Brain pericyte (primary cell): ENCODE results near the gene FCER1G.
A peak's percentile ranks its signal among the peaks of the same experiment; 100 is the strongest.
"Not testable (repeated sequence)": the region's sequence is repeated elsewhere in the genome, so short reads cannot be mapped to it uniquely, and the experiment has no call there.

Source experiments
- DNase-seq: peaks from one replicate; pipeline ENCODE4 v3.0.0-alpha.2; 2012; ENCODE audit warnings: low read depth, low spot score

FCER1G gene

GRCh38 chr1:161229896-161230295 lies 14.8 kb downstream of the FCER1G start:
- DNase-seq: no peak

GRCh38 chr1:161230762-161231161 lies 15.7 kb downstream of the FCER1G start:
- DNase-seq: no peak

GRCh38 chr1:161233102-161233501 lies 18.0 kb downstream of the FCER1G start:
- DNase-seq: no peak

GRCh38 chr1:161235957-161236775 lies 21.1 kb downstream of the FCER1G start:
- no peak for DNase-seq

- no peak for DNase-seq
These were observed 23.0 kb downstream of the FCER1G start, which contains the start of gene NR1I3 for GRCh38 chr1:161238039-161238473. Gene NR1I3 (minus strand): TSS chr1:161238203. CDS start chr1:161236565, 1,638 bp downstream.

- DNase-seq: no peak
These were observed 26.6 kb downstream of the FCER1G start for GRCh38 chr1:161241682-161242081.

GRCh38 chr1:161242313-161242712 lies 27.2 kb downstream of the FCER1G start:
- DNase-seq: no peak

- no peak for DNase-seq
These were observed 29.8 kb downstream of the FCER1G start for GRCh38 chr1:161244888-161245287.

GRCh38 chr1:161250100-161250499 lies 35.0 kb downstream of the FCER1G start:
- not testable (repeated sequence) for DNase-seq

GRCh38 chr1:161250829-161251228 lies 35.7 kb downstream of the FCER1G start:
- DNase-seq: no peak

GRCh38 chr1:161251579-161251978 lies 36.5 kb downstream of the FCER1G start:
- no peak for DNase-seq

- not testable (repeated sequence) for DNase-seq
These were observed 40.2 kb downstream of the FCER1G start for GRCh38 chr1:161255302-161255701.

- DNase-seq: not testable (repeated sequence)
These were observed 40.9 kb downstream of the FCER1G start for GRCh38 chr1:161255955-161256520.

GRCh38 chr1:161257109-161257508 lies 42.0 kb downstream of the FCER1G start:
- DNase-seq: not testable (repeated sequence)

GRCh38 chr1:161258439-161259344 lies 43.6 kb downstream of the FCER1G start, which contains the start of gene PCP4L1:
Gene PCP4L1 (plus strand): TSS chr1:161258745. CDS start chr1:161258975, 230 bp downstream.
- peak; percentile 20 for DNase-seq

GRCh38 chr1:161259345-161259702 lies 44.2 kb downstream of the FCER1G start:
- DNase-seq: no peak

- no peak for DNase-seq
These were observed 44.7 kb downstream of the FCER1G start for GRCh38 chr1:161259765-161260164.

- no peak for DNase-seq
These were observed 45.5 kb downstream of the FCER1G start for GRCh38 chr1:161260376-161261260.

GRCh38 chr1:161261261-161262235 lies 46.5 kb downstream of the FCER1G start:
- DNase-seq: no peak

- DNase-seq: no peak
These were observed 50.2 kb downstream of the FCER1G start for GRCh38 chr1:161265305-161265704.
